Neuron (in vitro differentiated cells): ENCODE measurements around the gene RSRC1.
"Not testable (repeated sequence)": the region's sequence is repeated elsewhere in the genome, so short reads cannot be mapped to it uniquely, and the experiment has no call there.

Source experiments
- H2AFZ ChIP-seq: one replicate; pipeline ENCODE4 v1.6.1; 2013; ENCODE audit warnings: low read depth, mild to moderate bottlenecking, inconsistent platforms, low read length, moderate library complexity
- H3K27me3 ChIP-seq: one replicate; pipeline ENCODE4 v1.6.1; 2013; ENCODE audit warnings: low read length; ENCODE audit not compliant: insufficient read depth
- H3K36me3 ChIP-seq: one replicate; pipeline ENCODE4 v1.6.1; 2013; ENCODE audit warnings: low read length; ENCODE audit not compliant: insufficient read depth
- H3K4me1 ChIP-seq: one replicate; pipeline ENCODE4 v1.6.1; 2013; ENCODE audit warnings: low read length; ENCODE audit not compliant: insufficient read depth
- H3K4me3 ChIP-seq: 2 replicates; pipeline ENCODE4 v1.5.1; 2013; ENCODE audit warnings: mild to moderate bottlenecking, low read length, moderate library complexity
- H3K9me3 ChIP-seq: one replicate; pipeline ENCODE4 v1.6.1; 2013; ENCODE audit warnings: low read length

The RSRC1 gene

GRCh38 chr3:158384019-158384418, 274.1 kb downstream of the RSRC1 start:
- Histone ChIP-seq H2AFZ (no peak overlapping the region), H3K4me3 (no peak overlapping the region), H3K36me3 (no peaks in the 10 kb centered on the region), H3K9me3 (no peaks in the 10 kb centered on the region), H3K4me1 (peaks cover 4% of the 10 kb centered on the region), H3K27me3 (no peaks in the 10 kb centered on the region)

- Histone ChIP-seq H3K9me3 (peaks cover 5% of the 10 kb centered on the region), H3K36me3 (no peaks in the 10 kb centered on the region), H2AFZ (no peak overlapping the region), H3K4me3 (no peak overlapping the region), H3K4me1 (no peaks in the 10 kb centered on the region), H3K27me3 (no peaks in the 10 kb centered on the region)
These were observed 285.5 kb downstream of the RSRC1 start for GRCh38 chr3:158395421-158395820.

GRCh38 chr3:158402590-158402989, 292.7 kb downstream of the RSRC1 start:
- H3K9me3 ChIP-seq = no peaks in the 10 kb centered on the region
- no peaks in the 10 kb centered on the region for H3K27me3 ChIP-seq
- H3K36me3 ChIP-seq = no peaks in the 10 kb centered on the region
- H2AFZ ChIP-seq = no peak overlapping the region
- no peak overlapping the region for H3K4me3 ChIP-seq
- no peaks in the 10 kb centered on the region for H3K4me1 ChIP-seq

DNA sequence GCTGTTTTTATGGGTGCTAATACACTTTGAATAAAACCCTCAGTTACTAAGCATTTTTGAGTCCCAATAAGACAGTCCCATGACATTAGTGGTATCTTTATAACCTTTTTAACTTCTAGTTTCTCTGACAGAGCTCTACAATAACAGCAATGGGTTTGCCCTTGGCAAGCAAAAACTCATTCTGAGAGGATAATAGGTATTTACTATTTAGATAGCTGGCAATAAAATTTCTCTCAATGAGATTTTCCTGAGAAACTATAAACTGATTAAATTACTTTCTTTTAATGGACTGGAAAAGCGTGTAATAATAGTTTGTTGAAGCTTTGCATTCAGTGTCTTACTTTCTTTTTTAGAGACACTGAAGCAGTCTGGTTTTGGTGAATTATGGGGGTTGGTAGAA, 293.1 kb downstream of the RSRC1 start:
- H3K36me3 ChIP-seq = no peaks in the 10 kb centered on the region

DNA sequence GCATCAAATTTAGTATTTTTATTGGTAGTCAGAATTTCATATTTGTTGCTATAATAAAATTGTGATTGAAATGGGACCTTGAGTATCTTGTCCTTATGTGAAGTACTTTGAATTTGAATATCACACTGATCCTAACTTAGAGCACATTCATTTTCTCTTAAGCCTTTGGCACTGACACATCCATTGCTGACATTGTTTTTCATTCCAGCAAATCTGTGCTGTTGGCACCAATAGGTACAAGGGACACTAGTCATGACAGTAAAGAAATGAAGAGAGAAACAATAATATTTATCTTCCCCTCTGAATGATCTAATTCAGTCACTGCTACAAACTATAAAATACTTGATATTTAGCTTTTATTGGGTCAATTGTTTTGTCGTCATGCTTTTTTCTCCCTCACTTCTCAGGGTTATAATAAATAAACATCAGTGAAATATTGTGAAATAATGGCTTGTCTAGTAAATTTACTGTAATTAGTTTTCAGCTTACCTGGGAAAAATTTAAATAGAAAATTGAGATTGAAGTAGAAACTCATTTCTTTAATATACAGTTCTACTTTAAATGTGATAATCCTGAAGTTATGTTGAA, 294.3 kb downstream of the RSRC1 start:
- Histone ChIP-seq H3K4me1 (no peaks in the 10 kb centered on the region), H3K9me3 (no peaks in the 10 kb centered on the region), H3K4me3 (no peak overlapping the region), H3K36me3 (no peaks in the 10 kb centered on the region), H2AFZ (no peak overlapping the region), H3K27me3 (no peaks in the 10 kb centered on the region)

More for the DNA sequence above, 293.1 kb downstream of the RSRC1 start:
- no peak overlapping the region for H3K4me3 ChIP-seq
- H3K9me3 ChIP-seq = no peaks in the 10 kb centered on the region
- no peak overlapping the region for H2AFZ ChIP-seq
- no peaks in the 10 kb centered on the region for H3K27me3 ChIP-seq
- H3K4me1 ChIP-seq = no peaks in the 10 kb centered on the region

- H3K36me3 ChIP-seq = no peaks in the 10 kb centered on the region
- no peak overlapping the region for H2AFZ ChIP-seq
- no peaks in the 10 kb centered on the region for H3K4me1 ChIP-seq
- no peaks in the 10 kb centered on the region for H3K9me3 ChIP-seq
- no peaks in the 10 kb centered on the region for H3K27me3 ChIP-seq
- no peak overlapping the region for H3K4me3 ChIP-seq
These were observed 295.6 kb downstream of the RSRC1 start for GRCh38 chr3:158405507-158405906.

- no peaks in the 10 kb centered on the region for H3K4me1 ChIP-seq
These were observed 298.1 kb downstream of the RSRC1 start for GRCh38 chr3:158407844-158408517.

DNA sequence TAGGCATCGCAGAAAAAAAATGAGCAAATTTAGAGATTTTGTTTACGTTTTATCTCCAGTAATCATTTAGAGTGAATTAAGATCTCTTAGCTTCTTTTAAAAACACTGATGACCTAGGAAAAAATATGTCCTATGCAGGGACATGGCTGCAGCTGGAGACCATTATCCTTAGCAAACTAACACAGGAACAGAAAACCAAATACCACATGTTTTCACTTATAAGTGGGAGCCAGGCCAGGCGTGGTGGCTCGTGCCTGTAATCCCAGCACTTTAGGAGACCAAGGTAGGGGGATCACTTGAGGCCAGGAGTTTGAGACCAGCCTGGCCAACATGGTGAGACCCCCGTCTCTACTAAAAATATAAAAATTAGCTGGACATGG, 298.6 kb downstream of the RSRC1 start:
- not testable (repeated sequence) for H3K4me3 ChIP-seq, H3K9me3 ChIP-seq, H3K4me1 ChIP-seq, H2AFZ ChIP-seq, H3K27me3 ChIP-seq, H3K36me3 ChIP-seq

More at GRCh38 chr3:158407844-158408517, 298.1 kb downstream of the RSRC1 start:
- H3K27me3 ChIP-seq = no peaks in the 10 kb centered on the region
- no peaks in the 10 kb centered on the region for H3K36me3 ChIP-seq
- peaks cover under 1% of the 10 kb centered on the region for H3K9me3 ChIP-seq
- H2AFZ ChIP-seq = no peak overlapping the region
- H3K4me3 ChIP-seq = no peak overlapping the region

- no peaks in the 10 kb centered on the region for H3K36me3 ChIP-seq
- H3K4me1 ChIP-seq = no peaks in the 10 kb centered on the region
- H2AFZ ChIP-seq = no peak overlapping the region
- H3K4me3 ChIP-seq = no peak overlapping the region
- H3K27me3 ChIP-seq = no peaks in the 10 kb centered on the region
- peaks cover under 1% of the 10 kb centered on the region for H3K9me3 ChIP-seq
These were observed 308.1 kb downstream of the RSRC1 start for GRCh38 chr3:158418035-158418434.

DNA sequence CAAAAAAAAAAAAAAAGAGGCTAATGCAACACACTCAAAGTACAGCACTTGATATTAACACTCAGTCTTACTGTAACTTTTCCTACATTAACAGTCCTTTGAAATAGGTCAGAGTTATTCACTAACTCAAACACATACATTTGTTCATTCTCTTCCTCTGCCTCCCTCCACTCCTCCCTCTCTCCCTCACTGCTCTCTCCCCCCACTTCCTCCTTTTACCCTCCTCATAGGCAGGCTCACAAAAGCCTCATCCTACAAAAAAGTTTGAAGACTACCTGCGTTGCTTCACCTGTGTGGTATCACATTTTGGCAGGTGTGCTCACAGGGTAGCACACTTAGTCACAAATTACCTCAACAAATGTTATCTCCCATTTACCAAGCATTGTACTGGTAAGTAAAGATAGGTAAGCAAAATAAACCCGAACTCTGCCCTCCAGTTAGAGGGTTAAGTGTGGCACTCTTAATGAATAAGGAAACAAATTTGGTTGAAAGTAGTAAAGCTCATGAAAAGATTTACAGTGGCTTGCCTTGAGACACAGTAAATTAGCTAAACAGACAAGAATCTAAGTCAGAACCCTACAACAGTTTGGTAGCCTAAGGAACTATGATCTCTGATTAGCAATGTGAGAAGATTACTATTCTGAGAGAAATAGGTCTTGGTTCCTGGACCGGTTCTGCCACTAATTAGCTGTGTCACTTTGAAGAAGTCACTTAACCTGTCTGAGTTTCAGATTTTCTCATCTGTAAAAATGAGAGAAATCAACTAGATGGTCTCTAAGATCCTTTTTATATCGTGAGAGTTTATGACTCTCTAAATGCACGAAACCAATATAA, 310.1 kb downstream of the RSRC1 start:
- no peaks in the 10 kb centered on the region for H3K27me3 ChIP-seq
- no peaks in the 10 kb centered on the region for H3K36me3 ChIP-seq
- H3K9me3 ChIP-seq = no peaks in the 10 kb centered on the region
- no peak overlapping the region for H2AFZ ChIP-seq
- H3K4me3 ChIP-seq = no peak overlapping the region
- H3K4me1 ChIP-seq = no peaks in the 10 kb centered on the region

GRCh38 chr3:158420654-158421396, 310.9 kb downstream of the RSRC1 start:
- H3K36me3 ChIP-seq = no peaks in the 10 kb centered on the region
- H3K4me3 ChIP-seq = no peak overlapping the region
- no peaks in the 10 kb centered on the region for H3K9me3 ChIP-seq
- H3K27me3 ChIP-seq = no peaks in the 10 kb centered on the region
- H3K4me1 ChIP-seq = no peaks in the 10 kb centered on the region
- H2AFZ ChIP-seq = no peak overlapping the region

GRCh38 chr3:158430448-158430847, 320.6 kb downstream of the RSRC1 start:
- Histone ChIP-seq H3K36me3 (no peaks in the 10 kb centered on the region), H3K27me3 (no peaks in the 10 kb centered on the region), H3K9me3 (no peaks in the 10 kb centered on the region), H2AFZ (no peak overlapping the region), H3K4me3 (no peak overlapping the region), H3K4me1 (no peaks in the 10 kb centered on the region)

GRCh38 chr3:158430968-158431367, 321.1 kb downstream of the RSRC1 start:
- H2AFZ ChIP-seq = no peak overlapping the region

More at GRCh38 chr3:158430968-158431367, 321.1 kb downstream of the RSRC1 start:
- no peak overlapping the region for H3K4me3 ChIP-seq
- H3K36me3 ChIP-seq = no peaks in the 10 kb centered on the region
- no peaks in the 10 kb centered on the region for H3K9me3 ChIP-seq
- H3K27me3 ChIP-seq = no peaks in the 10 kb centered on the region
- H3K4me1 ChIP-seq = no peaks in the 10 kb centered on the region
